GM12872 (cell line): ENCODE measurements around the gene PCDH15.

Experiments
- CTCF ChIP-seq: IDR thresholded peaks from 3 replicates; pipeline ENCODE4 v1.5.1; 2011; ENCODE audit warnings: low read depth, mild to moderate bottlenecking, low read length, moderate library complexity; ENCODE audit not compliant: insufficient read depth

Gene PCDH15

GRCh38 chr10:54057357-54057756 is 743.7 kb downstream of the PCDH15 start:
- no peak for TF ChIP-seq CTCF

GRCh38 chr10:54026340-54026739 is 774.7 kb downstream of the PCDH15 start:
- no peak for TF ChIP-seq CTCF

- no peak for TF ChIP-seq CTCF
Measured at GRCh38 chr10:54011117-54011516, 789.9 kb downstream of the PCDH15 start.

GRCh38 chr10:54010337-54010933 is 790.6 kb downstream of the PCDH15 start:
- TF ChIP-seq CTCF: no peak

- no peak for TF ChIP-seq CTCF
Measured at GRCh38 chr10:54009672-54010071, 791.4 kb downstream of the PCDH15 start.

GRCh38 chr10:54002077-54002476 is 799.0 kb downstream of the PCDH15 start:
- no peak for TF ChIP-seq CTCF

- TF ChIP-seq CTCF: no peak; the same call in 2 of the 3 replicates
Measured at GRCh38 chr10:53997953-53998352, 803.1 kb downstream of the PCDH15 start.

- TF ChIP-seq CTCF: no peak
Measured at GRCh38 chr10:53990799-53991238, 810.2 kb downstream of the PCDH15 start.
